Measurements from ENCODE around the gene RASA3. TPM values are rescaled to one million over a fixed set of nuclear protein-coding genes. Genes with fewer than 3 reads are reported as not detected.
"Not testable (repeated sequence)": the region's sequence is repeated elsewhere in the genome, so short reads cannot be mapped to it uniquely, and the experiment has no call there.

The RASA3 gene
- total and polyA plus RNA-seq, 2 of the 8 experiments (the other 6 are each of a cell fraction or from before 2014, with no cell fraction given), result 7.5 to 21.9 TPM

GRCh38 chr13:114117341-114117874 lies 15.0 kb downstream of the RASA3 start:
- H3K4ac ChIP-seq (replicated peaks; ENCODE audit: insufficient read length, low read depth, low read length); H3K9me3 ChIP-seq (ENCODE audit: insufficient read depth in 2 of 2, low read depth in 1 of 2, low read length in 1 of 2); H3K4me2 ChIP-seq (ENCODE audit: insufficient read depth in 1 of 2, low read depth in 2 of 2, low read length in 2 of 2); H3K36me3 ChIP-seq (ENCODE audit: control insufficient read depth in 2 of 4, insufficient read depth in 4 of 4, low read length in 3 of 4); H3K27ac ChIP-seq (ENCODE audit: low read depth, low read length); H3K23ac ChIP-seq (ENCODE audit: insufficient read length); H4K8ac ChIP-seq (ENCODE audit: extremely low read depth, insufficient read depth, low read length); H3K4me3 ChIP-seq (ENCODE audit: extremely low read depth in 1 of 4, insufficient read depth in 2 of 4, low read depth in 3 of 4, low read length in 4 of 4); POLR2A ChIA-PET (ENCODE audit: partially characterized antibody); H4K91ac ChIP-seq (replicated peaks; ENCODE audit: insufficient read length, low read length); FAIRE-seq; H4K5ac ChIP-seq (ENCODE audit: insufficient read length, low read depth, low read length); H3K27me3 ChIP-seq (replicated peaks in 1 of 4; ENCODE audit: control insufficient read depth in 3 of 4, extremely low read depth in 1 of 4, insufficient read depth in 3 of 4, low read length in 3 of 4); CTCF ChIA-PET (ENCODE audit: partially characterized antibody); H3K9ac ChIP-seq (replicated peaks in 1 of 4; ENCODE audit: extremely low read depth in 1 of 4, low read depth in 3 of 4, low read length in 3 of 4); H3K14ac ChIP-seq (ENCODE audit: insufficient read length); H2AFZ ChIP-seq (ENCODE audit: low read length); H3K18ac ChIP-seq (ENCODE audit: extremely low read depth, low read length); H2BK120ac ChIP-seq (replicated peaks; ENCODE audit: low read depth, low read length); H3K56ac ChIP-seq (replicated peaks; ENCODE audit: insufficient read length, low read depth, low read length); DNase-seq (ENCODE audit: low read depth in 1 of 2, low spot score in 2 of 2); H3K23me2 ChIP-seq (ENCODE audit: low read depth, low read length): not testable (repeated sequence)
- Histone ChIP-seq H2BK15ac (ENCODE audit: low read length) (peak overlapping the region; percentile 89), H3K79me2 (ENCODE audit: control insufficient read depth in 1 of 2, insufficient read depth in 2 of 2, low read length in 2 of 2) (peaks cover 0 to 27% of the 10 kb centered on the region in 2 experiments; a peak in 2 of 4 replicates), H3K79me1 (ENCODE audit: low read depth, low read length) (peaks cover 11% of the 10 kb centered on the region), H2BK12ac (ENCODE audit: low read depth, low read length) (peak overlapping the region; percentile 94; the same call in 1 of the 2 replicates), H4K20me1 (replicated peaks in 1 of 2; ENCODE audit: control insufficient read depth in 1 of 2, insufficient read depth in 2 of 2, low read length in 2 of 2) (peaks cover 3 to 11% of the 10 kb centered on the region in 2 experiments), H2BK5ac (ENCODE audit: low read depth, low read length) (peak overlapping the region; percentile 91), H2AK5ac (ENCODE audit: low read depth, low read length) (peak overlapping the region; percentile 97), H3K4me1 (replicated peaks in 1 of 4; ENCODE audit: control insufficient read depth in 3 of 4, insufficient read depth in 4 of 4, low read length in 3 of 4) (peaks cover 9 to 26% (median 18%) of the 10 kb centered on the region in 4 experiments), H2BK20ac (ENCODE audit: low read length) (peak overlapping the region; percentile 94)
- 95% methylated on average over 20 of the region's 20 CpGs; no CpG with 5 or more reads in 1 of the 2 experiments for WGBS, 2 experiments (ENCODE audit: extremely low coverage in 1 of 2, insufficient coverage in 1 of 2, insufficient read length in 1 of 2, insufficient replicate concordance in 2 of 2, low coverage in 1 of 2, low lambda C conversion rate in 2 of 2, missing lambda C conversion rate in 1 of 2)
